IMR-90 (cell line): ENCODE measurements around the gene SAMM50. TPM values are rescaled to one million over a fixed set of nuclear protein-coding genes. Genes with fewer than 3 reads are reported as not detected.

ENCODE experiments used
- ATAC-seq: fragments of 200-7000 bp; cut with Tn5 transposase; 2 replicates; pipeline ENCODE4 v1.9.1; 2020; ENCODE audit warnings: low read depth, mild to moderate bottlenecking, moderate library complexity
- BruUV-seq: library from RNA; stranded (reverse); fragments of 400-500 nt; replicated peaks from 2 replicates; lab custom pipeline; 2021; lab: Mats Ljungman, UMichigan
- CTCF ChIA-PET: fragments of 300-600 bp; formaldehyde crosslinking; extraction: SDS; loops from one replicate; lab custom pipeline; 2021; ENCODE audit warnings: antibody characterized with exemption; lab: Yijun Ruan, JAX
- POLR2A ChIA-PET: fragments of 300-600 bp; sonication (Branson Sonifier 250); formaldehyde crosslinking; loops from one replicate; lab custom pipeline; 2022; ENCODE audit warnings: antibody characterized with exemption; ENCODE audit not compliant: unreplicated experiment; lab: Charles Lee
- DNase-seq: peaks from one replicate; pipeline ENCODE4 v3.0.0; 2013
- H2AFZ ChIP-seq: replicated peaks from 2 replicates; pipeline ENCODE3; 2013; ENCODE audit warnings: low read length, mild to moderate bottlenecking; ENCODE audit not compliant: poor library complexity
- H2AK5ac ChIP-seq: 2 replicates; pipeline ENCODE4 v1.6.1; 2013; ENCODE audit warnings: low read depth, low read length, inconsistent platforms
- H2AK9ac ChIP-seq: replicated peaks from 2 replicates; pipeline ENCODE3; 2013; ENCODE audit warnings: mild to moderate bottlenecking, low read depth, low read length, moderate library complexity; ENCODE audit not compliant: poor library complexity
- H2BK120ac ChIP-seq: 2 replicates; pipeline ENCODE4 v1.6.1; 2013; ENCODE audit warnings: low read depth, low read length, inconsistent platforms
- H2BK15ac ChIP-seq: 3 replicates; pipeline ENCODE4 v1.6.1; 2013; ENCODE audit warnings: low read depth, low read length, inconsistent platforms
- H2BK20ac ChIP-seq: 2 replicates; pipeline ENCODE4 v1.6.1; 2013; ENCODE audit warnings: low read depth, mild to moderate bottlenecking, inconsistent platforms, low read length, moderate library complexity
- H2BK5ac ChIP-seq: 2 replicates; pipeline ENCODE4 v1.6.1; 2013; ENCODE audit warnings: mild to moderate bottlenecking, low read depth, low read length, inconsistent platforms; ENCODE audit not compliant: poor library complexity, severe bottlenecking
- H3K14ac ChIP-seq: replicated peaks from 2 replicates; pipeline ENCODE4 v1.6.1; 2013; ENCODE audit warnings: low read depth, low read length, inconsistent platforms
- H3K18ac ChIP-seq: 2 replicates; pipeline ENCODE4 v1.6.1; 2013; ENCODE audit warnings: low read depth, low read length, control low read depth
- H3K23ac ChIP-seq: 2 replicates; pipeline ENCODE4 v1.6.1; 2013; ENCODE audit warnings: low read depth, low read length, inconsistent platforms
- H3K27ac ChIP-seq: 2 replicates; pipeline ENCODE4 v1.5.1; 2013; ENCODE audit warnings: mild to moderate bottlenecking, control low read depth, low read length; ENCODE audit not compliant: insufficient read depth
- H3K27me3 ChIP-seq: 2 replicates; pipeline ENCODE4 v1.6.1; 2013; ENCODE audit warnings: low read length; ENCODE audit not compliant: control insufficient read depth, insufficient read depth
- H3K36me3 ChIP-seq: 2 replicates; pipeline ENCODE4 v1.6.1; 2013; ENCODE audit warnings: low read length, mixed read lengths; ENCODE audit not compliant: control insufficient read depth, insufficient read depth
- H3K4ac ChIP-seq: 2 replicates; pipeline ENCODE4 v1.6.1; 2013; ENCODE audit warnings: low read depth, low read length, inconsistent platforms
- H3K4me1 ChIP-seq: 2 replicates; pipeline ENCODE4 v1.6.1; 2013; ENCODE audit warnings: low read length, mixed read lengths; ENCODE audit not compliant: control insufficient read depth, insufficient read depth
- H3K4me2 ChIP-seq: 2 replicates; pipeline ENCODE4 v1.6.1; 2013; ENCODE audit warnings: low read depth, mild to moderate bottlenecking, control low read depth, low read length, moderate library complexity
- H3K4me3 ChIP-seq: 2 replicates; pipeline ENCODE4 v1.5.1; 2013; ENCODE audit warnings: low read depth, mild to moderate bottlenecking, control low read depth, low read length, moderate library complexity; ENCODE audit not compliant: insufficient read depth
- H3K56ac ChIP-seq: 2 replicates; pipeline ENCODE4 v1.6.1; 2013; ENCODE audit warnings: low read length, inconsistent platforms; ENCODE audit not compliant: insufficient read depth; ENCODE audit errors: extremely low read depth
- H3K79me1 ChIP-seq, 2 experiments: 2 replicates each; pipeline ENCODE4 v1.6.1; 2013; ENCODE audit warnings: low read length in 2 of 2, inconsistent platforms in 1 of 2, low read depth in 1 of 2
- H3K9ac ChIP-seq: 2 replicates; pipeline ENCODE4 v1.6.1; 2013; ENCODE audit warnings: low read depth, low read length, control low read depth
- H3K9me1 ChIP-seq: 2 replicates; pipeline ENCODE4 v1.6.1; 2013; ENCODE audit warnings: low read length, inconsistent platforms; ENCODE audit not compliant: insufficient read depth
- H3K9me3 ChIP-seq: 2 replicates; pipeline ENCODE4 v1.6.1; 2013; ENCODE audit warnings: low read length; ENCODE audit not compliant: control insufficient read depth, insufficient read depth
- H4K20me1 ChIP-seq: 2 replicates; pipeline ENCODE4 v1.6.1; 2013; ENCODE audit warnings: low read length, inconsistent platforms; ENCODE audit not compliant: insufficient read depth
- H4K5ac ChIP-seq: 2 replicates; pipeline ENCODE4 v1.6.1; 2013; ENCODE audit warnings: mild to moderate bottlenecking, low read depth, low read length, control low read depth
- H4K8ac ChIP-seq, 2 experiments: 2 replicates each; pipeline ENCODE4 v1.6.1; 2013; ENCODE audit warnings: low read depth in 2 of 2, low read length in 2 of 2, control low read depth in 1 of 2, inconsistent platforms in 1 of 2
- H4K91ac ChIP-seq: 2 replicates; pipeline ENCODE4 v1.6.1; 2013; ENCODE audit warnings: low read depth, low read length, inconsistent platforms; ENCODE audit not compliant: insufficient read depth
- POLR2A ChIP-seq: IDR thresholded peaks from 2 replicates; pipeline ENCODE4 v1.6.1; 2012; ENCODE audit warnings: mild to moderate bottlenecking, low read depth, low read length
- SMC3 ChIP-seq: fragments of 150-350 bp; IDR thresholded peaks from 2 replicates; pipeline ENCODE4 v1.6.1; 2016; ENCODE audit warnings: low read depth, mild to moderate bottlenecking, antibody characterized with exemption, low read length, moderate library complexity
- WGBS, 2 experiments: methylation state at CpG; one replicate each; pipeline versions ENCODE4 v1.1.5 to v1.1.7; 2013; ENCODE audit warnings: missing lambda C conversion rate in 2 of 2; ENCODE audit not compliant: insufficient read length in 1 of 2; ENCODE audit errors: extremely low coverage in 2 of 2; 5-methylcytosine and 5-hydroxymethylcytosine counted together
- dilution Hi-C: fragments of 300-500 bp; cut with HindIII; formaldehyde crosslinking; loops from one replicate; pipeline ENCODE4 v1.14.3; 2018; ENCODE audit warnings: low sequenced_read_pairs; ENCODE audit not compliant: unreplicated experiment
- in situ Hi-C: fragments of 300-500 bp; cut with MboI; formaldehyde crosslinking; loops from 3 replicates; pipeline ENCODE4 v1.14.3; 2019; ENCODE audit warnings: low sequenced_read_pairs, inconsistent platforms, mixed read lengths
- intact Hi-C: fragments of 100-400 bp; cut with micrococcal nuclease; formaldehyde crosslinking; loops from 2 replicates; pipeline ENCODE4 v1.10.0; 2022
- polyA plus RNA-seq, 3 experiments: library from polyadenylated mRNA; depleted of rRNA; stranded (reverse); fragments of >200 nt; gene quantifications; 2 replicates each; pipeline ENCODE4 v1.2.3, GENCODE V29; 2012; ENCODE audit warnings: low replicate concordance in 1 of 3
- total RNA-seq: library from RNA; depleted of rRNA; stranded (reverse); fragments of >200 nt; gene quantifications from 2 replicates; pipeline ENCODE4 v1.2.3, GENCODE V29; 2012

SAMM50 gene
- total and polyA plus RNA-seq, 2 of the 4 experiments (the other 2 are of a cell fraction), result 40.6 to 43.7 TPM

GRCh38 chr22:43910178-43910695 lies 45.0 kb upstream of the SAMM50 start:
- no peak overlapping the region for H3K4me2 ChIP-seq
- H4K5ac ChIP-seq, result no peak overlapping the region
- no peaks in the 10 kb centered on the region for H3K9me3 ChIP-seq
- H3K4me1 ChIP-seq, result peaks cover 2% of the 10 kb centered on the region; the same call in 1 of the 2 replicates
- no peak overlapping the region for H3K4ac ChIP-seq
- no peak overlapping the region for H2BK120ac ChIP-seq
- no peak overlapping the region for H3K14ac ChIP-seq
- no peak overlapping the region for H3K9ac ChIP-seq
- H3K27ac ChIP-seq, result no peak overlapping the region
- no peaks in the 10 kb centered on the region for H3K79me1 ChIP-seq
- H2AK5ac ChIP-seq, result peak overlapping the region; percentile 45; the same call in 1 of the 2 replicates
- no peak overlapping the region for H4K91ac ChIP-seq
- H2AK9ac ChIP-seq, result no peak overlapping the region
- ATAC-seq (no peak), DNase-seq (no peak)
- no peak overlapping the region for H3K56ac ChIP-seq
- H2BK5ac ChIP-seq, result no peak overlapping the region
- BruUV-seq, result no TSS peak
- intact Hi-C loops, result no loop called here
- H2AFZ ChIP-seq, result peak overlapping the region; percentile 23
- H3K36me3 ChIP-seq, result no peaks in the 10 kb centered on the region
- POLR2A ChIA-PET, result no interaction called here
- dilution Hi-C loops, result no loop called here
- CTCF ChIA-PET, result no interaction called here
- WGBS, 2 experiments, result 47% methylated on average over 6 of the region's 6 CpGs; no CpG with 5 or more reads in 1 of the 2 experiments
- no peak overlapping the region for H3K23ac ChIP-seq
- no peak overlapping the region for H4K8ac ChIP-seq
- no peaks in the 10 kb centered on the region for H4K20me1 ChIP-seq
- H2BK15ac ChIP-seq, result no peak overlapping the region
- no peaks in the 10 kb centered on the region; the same call in 1 of the 2 replicates for H3K9me1 ChIP-seq
- H3K27me3 ChIP-seq, result peaks cover 21% of the 10 kb centered on the region
- no peak overlapping the region for H2BK20ac ChIP-seq
- in situ Hi-C loops, result no loop called here
- no peak overlapping the region for H3K4me3 ChIP-seq
- no peak overlapping the region for H3K18ac ChIP-seq
- TF ChIP-seq SMC3, result no peak
- no peak for TF ChIP-seq POLR2A
